GM21529 (cell line): ENCODE data around the gene NAV1.
"Not testable (repeated sequence)": the region's sequence is repeated elsewhere in the genome, so short reads cannot be mapped to it uniquely, and the experiment has no call there.

Experiments used
- ATAC-seq: cut with Tn5 transposase; IDR thresholded peaks from one replicate; pipeline ENCODE4 v1.9.1; 2021; ENCODE audit not compliant: unreplicated experiment

Gene NAV1

DNA sequence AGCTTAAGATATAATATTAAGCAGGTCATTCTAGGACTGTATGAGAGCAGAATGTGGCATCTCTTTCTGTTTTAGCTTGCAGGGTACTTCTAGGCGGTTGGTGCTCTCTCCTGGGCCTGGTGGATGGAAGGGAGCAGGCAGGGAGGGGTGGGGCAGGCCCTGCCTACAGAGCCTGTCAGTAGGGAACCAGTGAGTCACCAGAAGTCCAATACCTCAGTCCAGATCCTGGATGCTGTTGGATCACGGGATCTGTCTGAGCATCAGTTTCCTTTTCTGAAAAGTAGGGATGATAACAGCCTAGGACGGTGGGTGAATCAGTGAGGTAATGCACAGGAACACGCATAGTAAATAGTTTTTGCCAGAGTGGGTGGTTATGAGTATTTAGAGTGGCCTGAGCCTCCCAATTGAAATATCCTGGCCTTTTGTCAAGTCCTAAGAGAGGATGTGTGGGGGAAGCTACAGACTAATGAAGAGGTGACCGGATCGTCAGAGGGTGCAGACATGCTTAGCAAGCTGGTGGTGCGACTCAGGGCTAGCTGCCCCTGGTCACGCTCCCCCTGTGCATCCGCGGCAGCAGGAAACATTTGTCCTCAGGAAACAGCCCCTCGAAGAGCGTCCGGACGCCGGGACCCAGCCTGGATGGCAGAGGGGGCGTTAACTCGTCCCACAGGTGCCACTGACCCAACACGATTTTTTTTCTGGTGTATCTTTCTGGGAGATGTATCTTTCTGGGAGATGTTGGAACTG is 23.9 kb downstream of the NAV1 start:
- no peak for ATAC-seq

DNA sequence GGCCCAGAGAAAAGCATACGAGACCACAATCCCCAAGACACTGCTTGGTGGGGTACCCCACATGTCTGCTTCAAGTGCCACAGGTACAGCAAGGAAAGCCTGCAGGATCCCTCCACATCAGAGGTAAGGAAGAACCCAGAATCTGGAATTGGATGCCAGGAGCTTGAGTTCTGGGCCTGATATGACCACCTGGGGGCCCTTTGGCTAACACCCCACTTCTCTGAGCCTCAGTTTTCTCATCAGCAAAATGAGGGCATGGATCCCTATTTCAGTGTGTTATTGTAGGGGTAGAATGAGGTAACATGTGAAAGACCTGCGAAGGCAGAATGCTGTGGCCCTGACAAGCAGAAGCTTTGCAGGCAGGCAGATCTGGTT is 24.5 kb downstream of the NAV1 start:
- ATAC-seq = no peak

DNA sequence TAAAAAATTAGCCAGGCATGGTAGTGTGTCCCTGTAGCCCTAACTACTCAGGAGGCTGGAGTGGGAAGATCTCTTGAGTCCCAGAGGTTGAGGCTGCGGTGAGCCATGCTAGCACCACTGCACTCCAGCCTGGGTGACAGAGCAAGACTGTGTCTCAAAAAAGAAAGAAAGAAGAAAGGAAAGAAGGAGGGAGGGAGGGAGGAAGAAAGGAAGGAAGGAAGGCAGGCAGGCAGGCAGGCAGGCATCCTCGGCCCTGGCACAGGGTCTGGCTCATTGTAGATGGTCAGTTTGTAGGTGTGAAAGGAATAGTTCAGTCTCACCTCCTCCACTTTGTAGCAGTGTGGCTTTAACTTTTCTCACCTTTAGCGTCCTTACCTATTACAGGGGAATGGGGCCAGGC is 25.0 kb downstream of the NAV1 start:
- no peak for ATAC-seq

DNA sequence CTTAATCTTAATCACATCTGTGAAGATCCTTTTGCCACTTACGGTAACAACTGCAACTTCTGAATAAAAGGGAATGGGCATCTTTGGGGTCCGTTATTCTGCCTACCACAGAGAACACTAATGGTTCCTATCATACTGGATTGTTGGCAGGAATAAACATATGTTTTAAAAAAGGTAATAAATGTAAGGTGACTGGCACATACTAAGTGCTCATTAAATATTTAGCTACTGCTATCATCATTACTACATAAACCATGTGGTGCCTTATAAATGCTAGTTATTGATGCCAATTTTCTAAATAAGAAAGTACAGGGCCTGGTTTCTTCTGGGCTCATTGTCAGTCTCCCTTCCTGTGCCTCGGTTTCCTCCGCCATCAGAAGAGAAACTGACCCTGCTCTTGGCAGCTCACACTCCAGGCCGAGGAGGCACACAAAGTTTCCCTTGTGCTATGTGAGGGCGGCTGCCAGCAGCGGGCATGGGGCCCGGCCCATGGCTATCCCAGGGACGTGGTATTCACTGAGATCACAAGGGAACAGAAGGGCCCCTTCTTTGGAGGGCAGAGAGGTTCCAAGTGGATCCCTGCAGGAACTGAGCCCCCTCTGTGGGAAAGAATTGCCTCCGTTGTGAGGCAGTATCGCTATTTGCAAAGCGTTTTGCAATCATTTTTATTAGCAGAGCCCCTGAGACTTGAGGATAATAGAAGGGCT is 26.2 kb downstream of the NAV1 start:
- no peak for ATAC-seq

DNA sequence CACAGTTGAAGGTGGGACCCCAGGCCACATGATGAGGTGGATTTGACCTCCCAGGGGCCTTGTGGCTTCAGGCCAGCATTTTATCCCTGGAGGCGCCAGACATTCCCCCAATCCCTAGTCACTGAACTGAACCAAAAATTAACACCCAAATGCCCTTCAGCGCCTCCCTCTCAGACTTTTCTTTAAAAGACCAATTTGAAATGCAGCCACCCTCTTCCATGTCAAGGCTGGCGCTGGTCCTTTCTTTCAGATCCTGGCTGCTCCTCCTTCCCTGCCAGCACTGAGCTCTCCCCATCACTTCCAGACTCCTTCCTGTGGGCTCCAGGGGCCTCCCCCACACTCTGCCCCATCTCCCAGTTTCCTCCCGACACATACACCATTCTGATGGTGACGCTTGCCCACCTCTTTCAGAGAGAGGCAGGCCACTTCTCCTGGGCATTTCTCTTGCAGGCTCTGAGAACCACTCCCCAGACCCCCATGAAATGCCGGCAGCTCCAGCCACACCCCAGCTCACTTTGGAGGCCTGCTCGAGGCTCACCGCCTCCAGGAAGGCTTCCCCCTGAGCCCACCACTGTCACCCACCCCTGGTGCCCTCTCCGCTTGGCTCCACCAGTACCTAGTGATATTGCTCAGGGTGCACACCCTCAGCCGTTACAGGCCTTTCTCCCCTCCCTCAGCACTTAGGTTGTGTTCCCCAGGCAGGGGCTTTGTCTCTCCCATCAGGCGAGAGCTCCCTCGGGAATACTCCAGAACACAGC is 27.0 kb downstream of the NAV1 start:
- no peak for ATAC-seq

DNA sequence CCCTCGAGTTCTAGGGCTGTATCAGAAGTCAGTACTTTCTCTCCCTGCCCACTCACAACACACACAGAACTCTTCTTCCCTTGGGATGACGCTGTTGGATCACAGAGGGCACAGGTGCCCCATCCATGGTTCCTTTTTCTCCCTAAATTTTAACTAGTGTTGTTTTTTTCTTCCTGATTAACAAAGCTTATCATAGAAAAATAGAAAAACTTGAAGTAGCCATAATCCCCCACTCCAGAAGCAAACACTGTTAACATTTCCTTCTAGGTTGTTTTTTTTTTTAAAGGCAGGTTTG is 27.5 kb downstream of the NAV1 start:
- ATAC-seq = no peak

DNA sequence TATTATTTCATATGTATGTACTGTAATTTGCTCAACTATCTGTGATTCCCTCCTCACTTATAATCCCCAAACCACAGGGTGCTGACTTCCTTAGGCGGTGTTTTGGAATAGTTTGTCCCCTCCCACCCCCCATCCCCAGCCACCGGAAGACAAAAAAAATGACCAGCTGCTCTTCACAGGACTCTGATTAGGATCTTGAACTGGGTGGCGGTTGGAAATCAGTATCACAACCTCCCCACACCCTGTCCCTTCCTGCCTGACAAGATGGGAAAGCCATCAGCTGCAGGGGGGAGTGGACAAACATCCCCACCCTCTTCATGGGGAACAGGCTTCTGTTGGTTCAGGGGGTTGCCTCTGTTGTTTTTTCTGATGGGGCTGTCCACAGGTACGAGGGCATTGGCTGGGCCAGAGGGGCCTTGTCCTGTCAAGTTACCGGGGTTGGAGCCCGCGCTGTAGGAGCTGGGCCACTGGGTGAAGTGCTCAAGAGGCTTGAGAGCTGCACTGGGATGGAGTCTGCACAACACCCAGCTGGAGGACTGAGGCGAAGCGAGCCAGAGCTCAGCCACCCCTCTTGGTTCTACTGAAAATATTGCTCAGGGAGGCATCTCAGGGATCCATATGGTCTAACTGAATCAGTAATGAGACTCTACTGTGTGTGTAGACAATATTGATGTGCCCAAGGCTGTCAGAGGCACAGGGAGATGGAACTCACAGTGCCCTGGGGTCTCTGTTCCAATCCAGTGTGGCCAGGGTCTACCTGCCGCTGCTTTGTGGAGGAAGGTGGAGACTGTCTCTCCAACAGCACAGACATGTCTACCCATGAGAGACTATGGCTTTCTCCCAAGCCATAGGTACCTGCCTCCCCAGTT is 28.2 kb downstream of the NAV1 start:
- ATAC-seq = no peak

DNA sequence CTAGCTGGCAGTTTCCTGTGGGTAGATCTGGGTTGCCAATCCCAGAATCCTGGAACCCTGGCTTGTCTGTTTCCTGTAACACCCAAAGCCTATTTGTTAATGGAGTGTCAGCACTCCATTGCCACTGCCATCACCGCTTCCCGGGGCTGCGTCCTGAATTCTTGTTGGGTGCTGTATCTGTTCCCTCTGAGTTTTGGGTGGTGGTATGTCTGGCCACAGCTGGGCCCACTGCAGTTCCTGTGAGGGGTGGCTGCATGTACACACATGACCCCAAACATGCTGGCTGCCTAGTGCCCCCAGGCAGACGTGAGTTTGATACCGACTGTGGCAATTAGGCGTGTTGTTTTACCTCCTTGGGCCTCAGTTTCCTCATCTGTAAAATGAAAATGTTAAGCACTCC is 29.3 kb downstream of the NAV1 start:
- no peak for ATAC-seq

DNA sequence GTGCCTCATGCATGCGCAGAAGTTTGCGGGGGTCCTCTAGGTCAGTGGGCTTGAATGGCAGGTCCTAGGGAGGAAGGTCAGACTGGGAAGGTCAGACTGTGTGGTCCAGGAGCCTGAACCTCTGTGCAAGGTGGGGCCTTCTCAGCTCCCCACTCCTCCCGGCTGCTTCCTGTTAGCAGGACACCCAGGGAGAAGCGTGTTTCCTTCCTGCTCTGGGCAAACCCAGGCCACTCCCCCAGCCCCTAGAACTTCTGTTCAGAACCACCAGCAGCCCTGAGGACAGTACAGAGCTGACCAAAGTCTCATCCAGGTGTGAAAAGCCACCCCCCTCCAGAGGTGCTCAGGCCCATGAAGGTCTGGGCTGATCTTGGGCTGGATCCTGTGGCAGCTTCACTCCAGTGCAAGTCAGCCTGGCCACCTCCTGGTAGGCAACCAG is 29.9 kb downstream of the NAV1 start:
- ATAC-seq = no peak

DNA sequence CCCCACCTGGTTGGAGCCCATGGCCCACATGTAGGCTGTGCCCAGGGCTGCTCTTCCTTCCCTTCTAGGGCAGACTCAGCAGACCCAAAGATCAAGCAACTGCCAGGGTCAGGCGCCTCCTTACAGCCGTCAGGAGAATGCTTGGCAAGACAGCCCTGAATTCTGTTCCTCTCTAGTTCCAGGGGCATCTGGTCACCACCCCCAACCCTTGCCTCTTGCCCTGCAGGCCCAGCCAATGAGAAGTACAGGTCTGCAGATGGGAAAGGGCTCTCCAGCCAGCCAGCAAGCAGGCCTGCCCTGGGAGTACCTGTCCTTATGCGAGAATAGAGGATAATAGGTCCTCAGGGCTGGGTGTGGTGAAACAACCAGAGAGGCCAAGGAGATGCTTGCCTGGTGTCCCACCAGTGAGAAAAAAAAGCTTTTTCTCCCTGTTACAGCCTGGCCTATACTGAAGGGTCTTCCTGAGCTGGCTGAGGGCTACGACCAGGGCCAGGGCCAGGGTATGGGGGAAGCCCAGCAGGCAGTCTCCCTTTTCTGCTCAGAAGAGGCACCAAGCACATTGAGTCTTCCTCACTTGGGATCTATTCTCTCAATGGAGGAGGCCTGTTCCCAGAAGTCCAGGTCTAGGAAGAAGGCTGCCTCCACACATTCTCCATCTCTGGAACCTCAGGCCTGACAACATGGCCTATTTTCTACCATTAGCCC is 31.4 kb downstream of the NAV1 start:
- ATAC-seq = no peak

DNA sequence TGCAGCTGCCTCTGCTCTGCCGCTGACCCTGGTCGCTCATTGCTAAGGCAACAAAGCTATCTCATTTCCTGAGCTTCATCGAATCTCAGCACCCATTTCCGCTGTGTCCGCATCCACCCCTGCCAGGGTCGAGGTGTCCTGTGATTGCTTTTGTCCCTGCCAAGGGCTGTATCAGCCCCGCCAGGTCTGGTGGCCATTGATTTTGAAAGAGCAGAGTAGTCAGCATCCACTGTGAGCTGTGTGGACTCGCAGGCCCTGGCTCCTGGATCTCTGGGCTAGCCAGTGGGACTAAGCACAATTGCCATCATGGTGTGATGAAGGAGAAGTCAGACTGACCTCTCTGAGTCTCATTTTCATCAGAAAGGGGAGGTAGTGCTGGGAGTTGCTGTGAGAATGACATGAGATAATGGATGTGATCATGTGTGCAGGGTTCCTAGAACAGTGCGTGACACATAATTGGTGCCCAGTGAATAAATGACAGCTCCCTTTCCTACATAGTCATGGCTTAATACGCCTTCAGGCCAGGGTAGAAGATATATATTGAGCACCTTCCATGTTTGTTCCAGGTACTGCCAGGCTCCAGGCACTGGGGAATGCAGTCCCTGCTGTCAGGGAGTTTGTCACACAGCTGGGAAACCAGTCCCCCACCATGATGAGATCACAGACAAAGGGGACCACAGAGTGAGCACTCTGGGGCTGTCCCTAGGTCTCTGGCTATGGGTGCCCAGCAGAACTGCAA is 32.1 kb downstream of the NAV1 start:
- ATAC-seq = no peak

DNA sequence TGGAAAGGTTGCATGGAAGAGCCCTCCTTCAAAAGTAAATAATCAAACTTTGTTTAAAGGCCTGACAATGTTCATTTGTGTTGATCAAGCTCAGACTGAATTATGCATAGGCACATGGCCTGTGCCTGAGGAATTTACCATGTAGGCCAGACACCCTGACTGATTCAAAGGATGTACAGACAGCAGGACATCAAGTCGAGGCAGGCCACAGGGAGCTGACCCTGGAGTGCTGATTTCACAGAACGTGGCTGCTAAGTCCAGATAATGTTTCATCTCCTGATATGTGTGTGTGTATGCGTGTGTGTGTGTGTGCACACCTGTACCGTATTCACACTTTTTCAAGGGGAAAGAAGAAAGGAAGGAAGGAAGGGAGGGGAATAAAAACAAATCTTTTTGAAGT is 34.1 kb downstream of the NAV1 start:
- no peak for ATAC-seq

DNA sequence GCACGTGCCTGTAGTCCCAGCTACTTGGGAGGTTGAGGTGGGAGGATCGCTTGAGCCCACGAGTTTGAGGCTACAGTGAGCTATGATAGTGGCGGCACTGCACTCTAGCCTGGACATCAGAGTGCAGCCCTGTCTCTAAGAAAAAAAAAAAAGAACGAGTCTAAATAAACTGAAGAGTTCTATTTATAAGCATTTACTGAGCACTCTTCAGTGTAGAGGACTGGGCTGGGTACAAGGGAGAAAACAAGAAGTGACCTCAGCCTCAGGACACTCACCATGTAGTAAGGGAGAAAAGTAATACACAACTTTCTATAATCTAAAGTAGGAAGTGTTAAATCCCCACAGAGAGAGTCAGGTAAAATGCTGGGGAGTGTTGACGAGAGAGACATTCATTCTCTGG is 35.0 kb downstream of the NAV1 start:
- no peak for ATAC-seq

DNA sequence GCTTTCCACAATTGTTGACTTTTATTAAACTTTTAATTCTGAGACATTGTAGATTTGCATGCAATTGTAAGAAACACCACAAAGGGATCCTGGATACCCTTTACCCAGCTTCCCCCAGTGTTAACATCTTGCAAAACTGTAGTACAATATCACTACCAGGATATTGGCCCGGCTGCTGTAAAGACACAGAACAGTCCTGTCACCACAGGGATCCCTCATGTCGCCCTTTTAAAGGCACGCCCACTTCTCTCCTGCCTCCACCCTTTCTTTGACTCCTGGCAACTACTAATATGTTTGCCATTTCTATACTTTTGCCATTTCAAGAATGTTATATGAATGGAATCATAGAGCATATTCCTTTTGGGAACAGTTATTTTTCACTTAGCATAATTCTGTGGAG is 37.0 kb downstream of the NAV1 start:
- ATAC-seq = no peak

DNA sequence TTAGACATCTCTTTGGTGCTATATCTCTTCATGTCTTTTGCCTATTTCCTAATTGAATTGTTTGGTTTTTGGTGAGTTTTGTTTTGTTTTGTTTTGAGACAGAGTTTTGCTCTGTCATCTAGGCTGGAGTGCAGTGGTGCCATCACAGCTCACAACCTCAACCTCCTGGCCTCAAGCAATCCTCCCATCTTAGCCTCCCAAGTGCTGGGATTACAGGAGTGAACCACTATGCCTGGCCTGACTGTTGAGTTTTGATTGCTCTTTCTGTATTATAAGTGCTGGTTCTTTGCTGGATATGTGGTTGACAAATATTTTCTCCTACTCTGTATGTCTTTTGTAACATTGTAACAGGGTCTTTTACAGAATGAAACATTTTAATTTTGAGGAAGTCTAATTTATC is 38.0 kb downstream of the NAV1 start:
- ATAC-seq = no peak

DNA sequence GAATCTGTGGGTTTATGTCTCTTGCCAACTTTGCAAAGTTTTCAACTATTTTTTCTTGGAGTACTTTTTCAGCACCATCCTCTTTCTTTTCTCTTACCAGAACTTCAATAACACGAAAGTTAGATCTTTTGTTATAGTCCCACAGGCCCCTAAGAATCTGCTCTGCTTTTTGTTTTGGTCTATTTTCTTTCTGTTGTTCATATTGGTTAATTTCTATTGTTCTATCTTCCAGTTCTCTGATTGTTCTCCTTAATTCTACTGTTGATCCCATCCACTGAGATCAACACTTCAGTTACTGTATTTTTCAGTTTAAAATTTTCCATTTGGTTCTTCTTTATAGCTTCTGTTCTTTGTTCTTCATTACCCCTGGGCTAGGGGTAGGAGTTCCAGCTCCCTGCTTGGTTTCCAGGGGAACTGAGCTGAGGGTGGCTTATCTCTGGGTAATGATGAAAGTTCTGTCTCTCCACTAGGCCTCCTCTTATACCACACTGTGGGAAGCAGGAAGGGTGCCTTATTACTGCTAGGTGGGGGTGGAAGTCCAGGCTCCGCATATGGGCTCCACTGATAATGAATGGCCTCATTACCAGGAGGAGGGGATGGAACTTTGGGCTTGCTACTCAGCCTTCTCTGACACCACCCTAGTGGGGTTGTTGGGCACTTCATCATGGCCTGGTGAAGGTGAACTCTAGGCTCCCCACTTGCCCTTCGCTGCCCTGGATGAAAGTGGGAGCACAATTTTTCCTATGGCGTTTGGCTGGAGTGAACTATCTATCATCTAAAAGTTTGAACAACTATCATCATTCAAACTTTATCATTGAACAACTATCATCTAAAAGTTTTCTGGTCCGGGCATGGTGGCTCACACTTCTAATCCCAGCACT is 39.3 kb downstream of the NAV1 start:
- ATAC-seq = no peak

DNA sequence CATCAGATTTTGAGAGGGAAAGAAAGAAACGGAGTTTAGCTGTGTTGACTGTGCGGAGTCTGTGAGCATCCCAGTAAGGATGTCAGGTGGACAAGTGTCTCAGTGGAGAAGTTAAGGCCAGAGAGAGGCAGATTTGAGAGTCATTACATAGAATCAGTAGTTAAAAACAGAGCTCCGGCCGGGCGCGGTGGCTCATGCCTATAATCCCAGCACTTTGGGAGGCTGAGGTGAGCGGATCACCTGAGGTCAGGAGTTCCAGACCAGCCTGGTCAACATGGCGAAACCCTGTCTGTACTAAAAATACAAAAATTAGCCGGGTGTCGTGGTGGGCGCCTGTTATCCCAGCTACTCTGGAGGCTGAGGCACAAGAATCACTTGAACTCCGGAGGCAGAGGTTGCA is 42.4 kb downstream of the NAV1 start:
- ATAC-seq = not testable (repeated sequence)

DNA sequence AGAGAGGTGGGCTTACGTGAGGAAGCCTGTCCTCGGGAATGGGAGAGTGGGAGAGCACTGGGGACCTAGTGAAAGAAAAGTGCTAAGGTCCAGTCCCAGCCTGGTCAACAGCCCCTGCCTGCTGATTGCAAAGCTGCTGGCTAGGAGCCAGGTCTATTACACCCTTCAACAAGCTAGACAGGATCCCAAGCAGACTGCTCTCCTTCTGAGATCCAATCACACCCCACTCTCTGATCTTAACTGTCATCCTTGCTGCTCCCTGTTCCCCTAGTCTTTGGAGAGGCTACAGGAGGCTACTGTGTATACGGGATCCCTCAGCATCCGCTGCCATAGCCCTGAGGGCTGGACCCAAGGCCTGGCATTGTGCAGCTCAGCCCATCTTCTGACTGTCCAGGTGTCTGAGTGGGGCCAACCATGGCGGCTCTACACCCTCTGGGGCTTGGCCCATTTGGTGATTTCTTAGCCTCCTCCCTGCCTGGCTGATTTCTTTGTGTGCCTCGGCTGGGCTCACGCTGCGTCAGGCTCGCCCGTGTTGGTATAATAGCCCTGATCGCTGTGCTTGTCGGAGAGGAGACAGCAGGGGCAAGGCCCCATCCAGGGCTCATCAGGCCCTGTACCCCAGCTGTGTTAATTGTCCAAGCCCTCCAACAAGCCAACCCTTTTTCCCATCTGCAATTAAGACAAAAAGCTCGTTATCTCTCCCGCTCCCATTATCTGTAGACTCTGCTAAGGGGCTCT is 43.9 kb downstream of the NAV1 start:
- no peak for ATAC-seq
